K562 (cell line): ENCODE measurements around the gene SPON1. TPM values are rescaled to one million over a fixed set of nuclear protein-coding genes. Genes with fewer than 3 reads are reported as not detected.

Experiments used
- ATAC-seq: fragments of 200-7000 bp; cut with Tn5 transposase; 3 replicates; pipeline ENCODE4 v1.9.1; 2020; ENCODE audit warnings: moderate library complexity
- BruUV-seq: library from RNA; stranded (reverse); fragments of 400-500 nt; replicated peaks from 2 replicates; lab custom pipeline; 2021; lab: Mats Ljungman, UMichigan
- CTCF ChIA-PET: fragments of 300-600 bp; formaldehyde crosslinking; extraction: SDS; loops from one replicate; lab custom pipeline; 2021; ENCODE audit warnings: low intra/inter-chr PET ratio; lab: Yijun Ruan, JAX
- POLR2A ChIA-PET: fragments of 300-600, 350-650 bp; sonication (Branson Sonifier 250); formaldehyde crosslinking; extraction: SDS; loops from one replicate; lab custom pipeline; 2021; ENCODE audit warnings: antibody characterized with exemption, inconsistent platforms; lab: Yijun Ruan, JAX
- DNase-seq, 4 experiments: peaks; one replicate each; pipeline versions ENCODE4 v3.0.0 to v3.0.0-alpha.2; 2011 to 2018; ENCODE audit warnings: low spot score in 3 of 4, mixed read lengths in 3 of 4; ENCODE audit errors: extremely low read depth in 1 of 4
- FAIRE-seq: peaks from 2 replicates; lab custom pipeline; 2011; peaks lifted over from hg19 to GRCh38; lab: Jason Lieb, UNC
- H2AFZ ChIP-seq: 2 replicates; pipeline ENCODE4 v1.6.0; 2011; ENCODE audit warnings: low read depth, low read length, control low read depth, inconsistent platforms
- H3K27ac ChIP-seq: fragments of 200-600 bp; 3 replicates; pipeline ENCODE4 v1.8.0; 2011; ENCODE audit warnings: low read depth, mild to moderate bottlenecking, control low read depth, inconsistent platforms, low read length, moderate library complexity, mixed read lengths; ENCODE audit errors: extremely low read depth
- H3K27me3 ChIP-seq, 2 experiments: fragments of 300-600 bp in 1 of 2; 2 replicates in 1 of 2; 3 replicates in 1 of 2; pipeline versions ENCODE4 v1.6.0 to v1.8.0; 2011; ENCODE audit warnings: inconsistent platforms in 2 of 2, low read length in 2 of 2, mild to moderate bottlenecking in 1 of 2, mixed read lengths in 1 of 2, moderate library complexity in 1 of 2; ENCODE audit not compliant: control insufficient read depth in 2 of 2, insufficient read depth in 2 of 2
- H3K36me3 ChIP-seq: fragments of 300-600 bp; 3 replicates; pipeline ENCODE4 v1.8.0; 2011; ENCODE audit warnings: mild to moderate bottlenecking, low read length, inconsistent platforms; ENCODE audit not compliant: control insufficient read depth, insufficient read depth
- H3K4me1 ChIP-seq, 2 experiments: fragments of 200-600 bp in 1 of 2; replicated peaks in 1 of 2; 2 replicates in 1 of 2; 3 replicates in 1 of 2; pipeline versions ENCODE4 v1.5.1 to v1.8.0; 2011; ENCODE audit warnings: inconsistent platforms in 2 of 2, low read length in 2 of 2, mild to moderate bottlenecking in 1 of 2, mixed read lengths in 1 of 2, moderate library complexity in 1 of 2; ENCODE audit not compliant: control insufficient read depth in 2 of 2, insufficient read depth in 2 of 2
- H3K4me2 ChIP-seq: 2 replicates; pipeline ENCODE4 v1.6.1; 2011; ENCODE audit warnings: low read length, control low read depth, inconsistent platforms, mixed read lengths; ENCODE audit not compliant: insufficient read depth
- H3K4me3 ChIP-seq: fragments of 200-600 bp; sonication (generic), shearing (Covaris generic); 2 replicates; pipeline ENCODE4 v1.5.1; 2016; ENCODE audit warnings: control low read depth, inconsistent platforms
- H3K79me2 ChIP-seq: fragments of 200-600 bp; 3 replicates; pipeline ENCODE4 v1.8.0; 2011; ENCODE audit warnings: low read length, inconsistent platforms; ENCODE audit not compliant: control insufficient read depth, insufficient read depth
- H3K9ac ChIP-seq, 2 experiments: 2 replicates each; pipeline versions ENCODE4 v1.6.0 to v1.6.1; 2011; ENCODE audit warnings: low read depth in 2 of 2, low read length in 2 of 2, control low read depth in 1 of 2, inconsistent platforms in 1 of 2, mild to moderate bottlenecking in 1 of 2, mixed read lengths in 1 of 2; ENCODE audit not compliant: insufficient read depth in 1 of 2
- H3K9me1 ChIP-seq: one replicate; pipeline ENCODE4 v1.6.0; 2011; ENCODE audit warnings: inconsistent platforms, mild to moderate bottlenecking, low read length, moderate library complexity; ENCODE audit not compliant: control insufficient read depth, insufficient read depth
- H3K9me3 ChIP-seq: replicated peaks from 2 replicates; pipeline ENCODE4 v1.5.1; 2011; ENCODE audit warnings: low read depth, low read length, inconsistent platforms; ENCODE audit not compliant: control insufficient read depth, insufficient read depth
- H4K20me1 ChIP-seq: replicated peaks from 2 replicates; pipeline ENCODE4 v1.6.1; 2011; ENCODE audit warnings: low read length, inconsistent platforms, mixed read lengths; ENCODE audit not compliant: control insufficient read depth, insufficient read depth
- AFF4 ChIP-seq: sonication (generic); formaldehyde crosslinking; IDR thresholded peaks from 2 replicates; pipeline ENCODE4 v1.8.0; 2023; ENCODE audit warnings: mild to moderate bottlenecking, missing genetic modification reagents
- CC2D1A ChIP-seq: fragments of 450-650 bp; IDR thresholded peaks from 2 replicates; pipeline ENCODE4 v1.6.1; 2017; ENCODE audit warnings: mild to moderate bottlenecking
- ELF1 ChIP-seq: fragments of 200-800 bp; sonication (Bioruptor generic); IDR thresholded peaks from 2 replicates; pipeline ENCODE4 v1.6.1; 2016; ENCODE audit warnings: missing genetic modification characterization, missing compliant biosample characterization
- ETS2 ChIP-seq: IDR thresholded peaks from 2 replicates; pipeline ENCODE4 v1.6.1; 2016; ENCODE audit warnings: borderline replicate concordance, missing genetic modification characterization, mild to moderate bottlenecking, moderate library complexity, missing compliant biosample characterization; ENCODE audit not compliant: poor library complexity, severe bottlenecking
- KAT2B ChIP-seq: IDR thresholded peaks from one replicate; pipeline ENCODE4 v1.6.1; 2012; ENCODE audit warnings: low read depth, mild to moderate bottlenecking, control low read depth, inconsistent platforms, low read length, moderate library complexity
- MTF1 ChIP-seq: fragments of 250-450 bp; sonication (Bioruptor Pico); IDR thresholded peaks from 2 replicates; pipeline ENCODE4 v1.9.0; 2021; ENCODE audit warnings: moderate library complexity, mild to moderate bottlenecking, inconsistent platforms, borderline replicate concordance
- NR3C1 ChIP-seq: sonication (generic); formaldehyde crosslinking; IDR thresholded peaks from 2 replicates; pipeline ENCODE4 v1.8.1; 2022; ENCODE audit warnings: missing genetic modification reagents
- OTX1 ChIP-seq: fragments of 450-650 bp; formaldehyde crosslinking; IDR thresholded peaks from 2 replicates; pipeline ENCODE4 v1.4.0; 2022; ENCODE audit warnings: mild to moderate bottlenecking
- STAT5A ChIP-seq: IDR thresholded peaks from 2 replicates; pipeline ENCODE4 v1.6.1; 2012; ENCODE audit warnings: low read length, inconsistent platforms, borderline replicate concordance
- TEAD1 ChIP-seq, 2 experiments: fragments of 450-650 bp in 1 of 2; sonication (generic) in 1 of 2; formaldehyde crosslinking; IDR thresholded peaks; 2 replicates each; pipeline versions ENCODE4 v1.4.0 to v1.8.0; 2020 to 2022; ENCODE audit warnings: mild to moderate bottlenecking in 2 of 2, missing genetic modification reagents in 1 of 2
- TOE1 ChIP-seq, 2 experiments: fragments of 450-650 bp in 1 of 2; sonication (generic) in 1 of 2; formaldehyde crosslinking in 1 of 2; IDR thresholded peaks; 2 replicates each; pipeline versions ENCODE4 v1.7.1 to v1.8.0; 2016 to 2022; ENCODE audit warnings: borderline replicate concordance in 2 of 2, mild to moderate bottlenecking in 2 of 2, antibody characterized with exemption in 1 of 2, inconsistent platforms in 1 of 2, low read depth in 1 of 2, missing genetic modification reagents in 1 of 2, moderate library complexity in 1 of 2
- WGBS: fragments of 100-300 bp; shearing (Covaris generic); methylation state at CpG from one replicate; pipeline ENCODE4 v1.1.6; 2016; ENCODE audit warnings: low coverage, mixed read lengths; ENCODE audit not compliant: insufficient coverage; ENCODE audit errors: missing lambda C conversion rate; 5-methylcytosine and 5-hydroxymethylcytosine counted together
- in situ Hi-C: fragments of 300-500 bp; cut with MboI; formaldehyde crosslinking; loops from 4 replicates; pipeline ENCODE4 v1.15.0; 2018; ENCODE audit warnings: inconsistent platforms, mixed read lengths
- intact Hi-C: fragments of 100-400 bp; cut with micrococcal nuclease; formaldehyde crosslinking; loops from 2 replicates; pipeline ENCODE4 v1.14.2; 2022
- polyA plus RNA-seq, 8 experiments: library from polyadenylated mRNA; depleted of rRNA in 4 of 8; stranded (reverse) in 5 of 8; unstranded in 3 of 8; fragments of >200 nt; fragmentation: Nextera tagmentation in 2 of 8; fragmentation: Illumina TruSeq in 1 of 8; extraction: Ambion mirVana in 2 of 8; extraction: Trizol in 1 of 8; gene quantifications; 2 replicates each; pipeline versions ENCODE4 v1.2.1 to v1.2.3, GENCODE V29; 2011 to 2014; ENCODE audit warnings: inconsistent platforms in 1 of 8, missing spikeins in 1 of 8
- total RNA-seq, 7 experiments: library from RNA; depleted of rRNA in 6 of 7; stranded (reverse); fragments of >200 nt in 6 of 7; fragmentation: Illumina TruSeq in 2 of 7; extraction: Trizol in 2 of 7; gene quantifications; 2 replicates each; pipeline versions ENCODE4 v1.2.1 to v1.2.3, GENCODE V29; 2011 to 2021; ENCODE audit warnings: low replicate concordance in 1 of 7
- TF ChIP-seq, protein P1 (sequence below): sonication (generic); formaldehyde crosslinking; IDR thresholded peaks from 2 replicates; pipeline ENCODE4 v1.8.1; 2023; ENCODE audit warnings: mild to moderate bottlenecking, missing genetic modification reagents
- TF ChIP-seq, protein P2 (sequence below), 3 experiments: fragments of 200-800 bp in 1 of 3; sonication (Bioruptor generic) in 1 of 3; sonication (generic) in 1 of 3; formaldehyde crosslinking in 1 of 3; IDR thresholded peaks; 2 replicates each; pipeline versions ENCODE4 v1.6.1 to v1.8.0; 2016 to 2022; ENCODE audit warnings: mild to moderate bottlenecking in 2 of 3, missing compliant biosample characterization in 2 of 3, missing genetic modification characterization in 2 of 3, missing genetic modification reagents in 1 of 3

Gene SPON1
- total and polyA plus RNA-seq, 9 of the 15 experiments (the other 6 are each of a cell fraction or from before 2014, with no cell fraction given), result 0.04 to 0.06 TPM; not detected in 7

GRCh38 chr11:14251754-14252153 lies 289.2 kb downstream of the SPON1 start:
- no peak for FAIRE-seq
- no peak for TF ChIP-seq ETS2 (tag)
- TF ChIP-seq TOE1 (IDR thresholded peaks at IDR 0.05; ENCODE audit: borderline replicate concordance), result no peak
- no peak for TF ChIP-seq TOE1 (CRISPR knock-in tag; IDR thresholded peaks at IDR 0.05; ENCODE audit: borderline replicate concordance, low read depth)
- TF ChIP-seq TEAD1 (CRISPR knock-in tag; IDR thresholded peaks at IDR 0.05), result no peak
- TF ChIP-seq MTF1, result no peak
- TF ChIP-seq OTX1, result no peak
- TF ChIP-seq AFF4 (CRISPR knock-in tag), result no peak
- TF ChIP-seq STAT5A, result no peak
- no peak for TF ChIP-seq NR3C1 (CRISPR knock-in tag)
- TF ChIP-seq, protein P1, sequence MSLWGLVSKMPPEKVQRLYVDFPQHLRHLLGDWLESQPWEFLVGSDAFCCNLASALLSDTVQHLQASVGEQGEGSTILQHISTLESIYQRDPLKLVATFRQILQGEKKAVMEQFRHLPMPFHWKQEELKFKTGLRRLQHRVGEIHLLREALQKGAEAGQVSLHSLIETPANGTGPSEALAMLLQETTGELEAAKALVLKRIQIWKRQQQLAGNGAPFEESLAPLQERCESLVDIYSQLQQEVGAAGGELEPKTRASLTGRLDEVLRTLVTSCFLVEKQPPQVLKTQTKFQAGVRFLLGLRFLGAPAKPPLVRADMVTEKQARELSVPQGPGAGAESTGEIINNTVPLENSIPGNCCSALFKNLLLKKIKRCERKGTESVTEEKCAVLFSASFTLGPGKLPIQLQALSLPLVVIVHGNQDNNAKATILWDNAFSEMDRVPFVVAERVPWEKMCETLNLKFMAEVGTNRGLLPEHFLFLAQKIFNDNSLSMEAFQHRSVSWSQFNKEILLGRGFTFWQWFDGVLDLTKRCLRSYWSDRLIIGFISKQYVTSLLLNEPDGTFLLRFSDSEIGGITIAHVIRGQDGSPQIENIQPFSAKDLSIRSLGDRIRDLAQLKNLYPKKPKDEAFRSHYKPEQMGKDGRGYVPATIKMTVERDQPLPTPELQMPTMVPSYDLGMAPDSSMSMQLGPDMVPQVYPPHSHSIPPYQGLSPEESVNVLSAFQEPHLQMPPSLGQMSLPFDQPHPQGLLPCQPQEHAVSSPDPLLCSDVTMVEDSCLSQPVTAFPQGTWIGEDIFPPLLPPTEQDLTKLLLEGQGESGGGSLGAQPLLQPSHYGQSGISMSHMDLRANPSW (CRISPR knock-in tag), result no peak
- TF ChIP-seq KAT2B, result no peak
- no peak for TF ChIP-seq CC2D1A
- TF ChIP-seq, protein P2, sequence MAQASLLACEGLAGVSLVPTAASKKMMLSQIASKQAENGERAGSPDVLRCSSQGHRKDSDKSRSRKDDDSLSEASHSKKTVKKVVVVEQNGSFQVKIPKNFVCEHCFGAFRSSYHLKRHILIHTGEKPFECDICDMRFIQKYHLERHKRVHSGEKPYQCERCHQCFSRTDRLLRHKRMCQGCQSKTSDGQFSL (CRISPR knock-in tag; IDR thresholded peaks at IDR 0.05), result no peak
- TF ChIP-seq, protein P2 (tag; IDR thresholded peaks at IDR 0.05), result no peak
- no peak for TF ChIP-seq ELF1 (tag)

More at GRCh38 chr11:14251754-14252153, 289.2 kb downstream of the SPON1 start:
- intact Hi-C loops, result no loop called here
- WGBS, result 8% methylated on average over 5 of the region's 5 CpGs
- no peak for ATAC-seq
- in situ Hi-C loops, result no loop called here
- Histone ChIP-seq H3K27me3 (peaks cover 14 to 53% of the 10 kb centered on the region in 2 experiments; a peak in 3 of 5 replicates), H2AFZ (no peak overlapping the region), H3K9me1 (no peaks in the 10 kb centered on the region), H3K4me3 (no peak overlapping the region), H3K27ac (no peak overlapping the region), H3K4me1 (no peaks in the 10 kb centered on the region), H3K9me3 (no peaks in the 10 kb centered on the region), H3K4me2 (no peak overlapping the region), H3K36me3 (no peaks in the 10 kb centered on the region), H3K9ac (no peak overlapping the region), H4K20me1 (no peaks in the 10 kb centered on the region; the same call in 1 of the 2 replicates), H3K79me2 (no peaks in the 10 kb centered on the region)
- no peak for DNase-seq
- ChIA-PET CTCF (no interaction called here), POLR2A (interaction anchor here (0.6 to 0.7 kb wide), 2 partner anchors 142 to 269 kb away, joined by 3 read pairs; no protein-coding TSS in a partner anchor)
- BruUV-seq, result no TSS peak
